Loucy (cell line): Measurements from ENCODE around the gene BRSK2.

Experiments
- H2AFZ ChIP-seq: fragments of 200-600 bp; sonication (generic); 2 replicates; pipeline ENCODE4 v1.6.0; 2016; ENCODE audit warnings: antibody characterized with exemption, mild to moderate bottlenecking, low read length, moderate library complexity
- H3F3A ChIP-seq: fragments of 200-600 bp; 2 replicates; pipeline ENCODE4 v1.6.0; 2016; ENCODE audit warnings: antibody characterized with exemption, low read depth, mild to moderate bottlenecking
- H3K27me3 ChIP-seq: fragments of 200-600 bp; sonication (generic); 2 replicates; pipeline ENCODE4 v1.6.1; 2014; ENCODE audit warnings: low read length, mild to moderate bottlenecking; ENCODE audit not compliant: insufficient read depth, poor library complexity, severe bottlenecking
- H3K36me3 ChIP-seq: fragments of 200-600 bp; sonication (generic); 2 replicates; pipeline ENCODE4 v1.6.1; 2016; ENCODE audit warnings: low read length; ENCODE audit not compliant: insufficient read depth
- H3K4me1 ChIP-seq: fragments of 200-600 bp; sonication (generic); 2 replicates; pipeline ENCODE4 v1.5.1; 2014; ENCODE audit warnings: low read length, mild to moderate bottlenecking; ENCODE audit not compliant: insufficient read depth, poor library complexity, severe bottlenecking
- H3K4me2 ChIP-seq: fragments of 200-600 bp; sonication (generic); 2 replicates; pipeline ENCODE4 v1.6.0; 2014; ENCODE audit warnings: antibody characterized with exemption, low read length, low read depth, mild to moderate bottlenecking; ENCODE audit not compliant: poor library complexity, severe bottlenecking
- H3K4me3 ChIP-seq: fragments of 200-600 bp; sonication (generic); 2 replicates; pipeline ENCODE4 v1.5.1; 2014; ENCODE audit warnings: low read length, mild to moderate bottlenecking, mixed read lengths; ENCODE audit not compliant: poor library complexity, severe bottlenecking
- H3K79me2 ChIP-seq: fragments of 200-600 bp; sonication (generic); 2 replicates; pipeline ENCODE4 v1.6.1; 2014; ENCODE audit warnings: low read length; ENCODE audit not compliant: insufficient read depth
- H3K9ac ChIP-seq: fragments of 200-600 bp; sonication (generic); 2 replicates; pipeline ENCODE4 v1.6.0; 2014; ENCODE audit warnings: mild to moderate bottlenecking, low read depth, low read length, moderate library complexity; ENCODE audit not compliant: poor library complexity, severe bottlenecking
- H3K9me2 ChIP-seq: fragments of 200-600 bp; sonication (generic); replicated peaks from 2 replicates; pipeline ENCODE4 v1.6.1; 2016; ENCODE audit warnings: low read depth, low read length, mixed read lengths
- H3K9me3 ChIP-seq: fragments of 200-600 bp; sonication (generic); 2 replicates; pipeline ENCODE4 v1.6.1; 2014; ENCODE audit warnings: mild to moderate bottlenecking, antibody characterized with exemption, low read length, low read depth; ENCODE audit not compliant: insufficient read depth
- H4K20me1 ChIP-seq: fragments of 200-600 bp; sonication (generic); 2 replicates; pipeline ENCODE4 v1.6.0; 2014; ENCODE audit warnings: antibody characterized with exemption, low read length, mild to moderate bottlenecking; ENCODE audit not compliant: insufficient read depth, poor library complexity, severe bottlenecking
- CTCF ChIP-seq: fragments of 200-600 bp; sonication (generic); conservative IDR thresholded peaks from 2 replicates; pipeline ENCODE4 v1.5.1; 2014; ENCODE audit warnings: mild to moderate bottlenecking, antibody characterized with exemption, low read length
- EZH2phosphoT487 ChIP-seq: fragments of 200-600 bp; IDR thresholded peaks from 2 replicates; pipeline ENCODE4 v1.6.1; 2018; ENCODE audit warnings: antibody characterized with exemption, mild to moderate bottlenecking, moderate library complexity, borderline replicate concordance

The BRSK2 gene

GRCh38 chr11:1390569-1391164 lies 933 bp downstream of the BRSK2 start:
- TF ChIP-seq CTCF (no peak), EZH2phosphoT487 (no peak)
- Histone ChIP-seq H3K79me2 (no peaks in the 10 kb centered on the region), H3K27me3 (no peaks in the 10 kb centered on the region), H2AFZ (no peak overlapping the region), H3K9me3 (no peaks in the 10 kb centered on the region; the same call in 1 of the 2 replicates), H3K9ac (no peak overlapping the region), H4K20me1 (no peaks in the 10 kb centered on the region), H3K36me3 (no peaks in the 10 kb centered on the region), H3K4me2 (no peak overlapping the region), H3K4me3 (no peak overlapping the region), H3K4me1 (no peaks in the 10 kb centered on the region), H3K9me2 (no peaks in the 10 kb centered on the region), H3F3A (no peaks in the 10 kb centered on the region)

GRCh38 chr11:1391165-1392075 lies 1.7 kb downstream of the BRSK2 start:
- Histone ChIP-seq H3K9me2 (no peaks in the 10 kb centered on the region), H3K4me1 (no peaks in the 10 kb centered on the region), H2AFZ (no peak overlapping the region), H3F3A (no peaks in the 10 kb centered on the region), H3K79me2 (no peaks in the 10 kb centered on the region), H3K9me3 (peaks cover 4% of the 10 kb centered on the region; the same call in 1 of the 2 replicates), H3K4me2 (no peak overlapping the region), H3K36me3 (no peaks in the 10 kb centered on the region), H3K27me3 (no peaks in the 10 kb centered on the region), H3K9ac (no peak overlapping the region), H4K20me1 (no peaks in the 10 kb centered on the region), H3K4me3 (no peak overlapping the region)
- TF ChIP-seq CTCF (no peak), EZH2phosphoT487 (no peak)

DNA sequence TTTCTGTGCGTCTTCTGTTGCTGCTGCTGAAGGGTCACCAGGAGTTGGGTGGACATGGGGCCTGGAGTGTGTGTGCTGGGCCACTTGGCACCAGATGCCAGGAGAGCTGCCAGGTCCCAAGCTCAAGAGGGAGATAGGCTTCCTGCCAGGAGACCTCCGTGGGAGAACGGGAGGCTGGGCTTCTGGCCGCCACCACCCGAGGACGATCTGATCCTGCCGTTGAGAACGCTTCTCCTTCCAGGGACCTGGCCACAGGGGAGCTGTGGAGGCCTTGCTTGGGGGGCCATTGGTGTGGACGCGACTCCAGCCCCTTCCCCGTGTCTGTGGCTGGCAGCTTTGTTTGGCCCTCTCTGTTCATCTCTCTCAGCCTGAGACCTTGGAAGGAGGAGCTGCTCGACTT lies 2.4 kb downstream of the BRSK2 start:
- Histone ChIP-seq H2AFZ (no peak overlapping the region), H3K4me2 (no peak overlapping the region), H3K9me2 (no peaks in the 10 kb centered on the region), H3K79me2 (no peaks in the 10 kb centered on the region), H3K36me3 (no peaks in the 10 kb centered on the region), H3K9me3 (peaks cover 5% of the 10 kb centered on the region; the same call in 1 of the 2 replicates), H4K20me1 (no peaks in the 10 kb centered on the region), H3F3A (no peaks in the 10 kb centered on the region), H3K4me1 (no peaks in the 10 kb centered on the region), H3K9ac (no peak overlapping the region), H3K27me3 (no peaks in the 10 kb centered on the region), H3K4me3 (no peak overlapping the region)
- TF ChIP-seq EZH2phosphoT487, result no peak
- TF ChIP-seq CTCF, result no peak
